Measurements from ENCODE around the gene TRIM13. TPM values are rescaled to one million over a fixed set of nuclear protein-coding genes. Genes with fewer than 3 reads are reported as not detected.

TRIM13 gene
- total and polyA plus RNA-seq, 2 of the 8 experiments (the other 6 are each of a cell fraction or from before 2014, with no cell fraction given) = 21.2 to 31.5 TPM

- Histone ChIP-seq H3K23ac (ENCODE audit: insufficient read length) (no peak overlapping the region), H3K9me3 (ENCODE audit: insufficient read depth in 2 of 2, low read depth in 1 of 2, low read length in 1 of 2) (no peaks in the 10 kb centered on the region), H3K79me2 (ENCODE audit: control insufficient read depth in 1 of 2, insufficient read depth in 2 of 2, low read length in 2 of 2) (no peaks in the 10 kb centered on the region), H3K56ac (replicated peaks; ENCODE audit: insufficient read length, low read depth, low read length) (no peak overlapping the region), H3K27ac (ENCODE audit: low read depth, low read length) (no peak overlapping the region), H3K36me3 (ENCODE audit: control insufficient read depth in 2 of 4, insufficient read depth in 4 of 4, low read length in 3 of 4) (no peaks in the 10 kb centered on the region), H3K18ac (ENCODE audit: extremely low read depth, low read length) (no peak overlapping the region), H3K14ac (ENCODE audit: insufficient read length) (no peak overlapping the region), H2BK20ac (ENCODE audit: low read length) (no peak overlapping the region), H3K27me3 (replicated peaks in 1 of 4; ENCODE audit: control insufficient read depth in 3 of 4, extremely low read depth in 1 of 4, insufficient read depth in 3 of 4, low read length in 3 of 4) (no peaks in the 10 kb centered on the region), H3K4me3 (ENCODE audit: extremely low read depth in 1 of 4, insufficient read depth in 2 of 4, low read depth in 3 of 4, low read length in 4 of 4) (no peak overlapping the region), H2BK120ac (replicated peaks; ENCODE audit: low read depth, low read length) (no peak overlapping the region), H3K23me2 (ENCODE audit: low read depth, low read length) (no peaks in the 10 kb centered on the region), H3K4me1 (replicated peaks in 1 of 4; ENCODE audit: control insufficient read depth in 3 of 4, insufficient read depth in 4 of 4, low read length in 3 of 4) (no peaks in the 10 kb centered on the region), H4K8ac (ENCODE audit: extremely low read depth, insufficient read depth, low read length) (no peak overlapping the region), H2BK15ac (ENCODE audit: low read length) (no peak overlapping the region), H2BK5ac (ENCODE audit: low read depth, low read length) (no peak overlapping the region), H2BK12ac (ENCODE audit: low read depth, low read length) (no peak overlapping the region), H4K20me1 (replicated peaks in 1 of 2; ENCODE audit: control insufficient read depth in 1 of 2, insufficient read depth in 2 of 2, low read length in 2 of 2) (no peaks in the 10 kb centered on the region), H4K91ac (replicated peaks; ENCODE audit: insufficient read length, low read length) (no peak overlapping the region), H3K4ac (replicated peaks; ENCODE audit: insufficient read length, low read depth, low read length) (no peak overlapping the region), H3K9ac (replicated peaks in 1 of 4; ENCODE audit: extremely low read depth in 1 of 4, low read depth in 3 of 4, low read length in 3 of 4) (no peak overlapping the region), H3K79me1 (ENCODE audit: low read depth, low read length) (no peaks in the 10 kb centered on the region), H2AFZ (ENCODE audit: low read length) (no peak overlapping the region), H2AK5ac (ENCODE audit: low read depth, low read length) (no peak overlapping the region), H3K4me2 (ENCODE audit: insufficient read depth in 1 of 2, low read depth in 2 of 2, low read length in 2 of 2) (no peak overlapping the region), H4K5ac (ENCODE audit: insufficient read length, low read depth, low read length) (no peak overlapping the region)
- POLR2A ChIA-PET (ENCODE audit: partially characterized antibody) = interaction anchor here (1.0 to 1.1 kb wide), 2 partner anchors 41 to 44 kb away, joined by 3 read pairs; partner anchors contain the start of gene TRIM13
- TF ChIP-seq MAX (IDR thresholded peaks at IDR 0.05) (no peak), CREB1 (IDR thresholded peaks at IDR 0.05) (no peak), SP4 (IDR thresholded peaks at IDR 0.05; ENCODE audit: low read length) (no peak), ZNF274 (IDR thresholded peaks at IDR 0.05; ENCODE audit: borderline replicate concordance, extremely low read depth, low read length) (no peak), BCL11A (IDR thresholded peaks at IDR 0.05; ENCODE audit: low read depth in 2 of 2, low read length in 2 of 2) (no peak), EZH2 (IDR thresholded peaks at IDR 0.05; ENCODE audit: low read depth, low read length, severe bottlenecking) (no peak), BACH1 (IDR thresholded peaks at IDR 0.05; ENCODE audit: low read length) (no peak), FOSL1 (IDR thresholded peaks at IDR 0.05; ENCODE audit: insufficient read depth, low read depth, low read length) (no peak), EGR1 (IDR thresholded peaks at IDR 0.05; ENCODE audit: borderline replicate concordance, low read depth, low read length) (no peak), CBX5 (IDR thresholded peaks at IDR 0.05; ENCODE audit: low read depth, low read length) (no peak), TBP (IDR thresholded peaks at IDR 0.05; ENCODE audit: low read depth, low read length) (no peak), SP2 (IDR thresholded peaks at IDR 0.05; ENCODE audit: low read length) (no peak), CEBPB (IDR thresholded peaks at IDR 0.05; ENCODE audit: low read depth, low read length) (no peak), TAF7 (optimal IDR thresholded peaks at IDR 0.05; ENCODE audit: borderline replicate concordance, low read depth, low read length) (no peak), NRF1 (IDR thresholded peaks at IDR 0.05; ENCODE audit: low read depth, low read length) (no peak), BRCA1 (IDR thresholded peaks at IDR 0.05; ENCODE audit: low read depth, low read length) (no peak)
- FAIRE-seq = no peak
- CTCF ChIA-PET (ENCODE audit: partially characterized antibody) = no interaction called here
- no peak for DNase-seq (ENCODE audit: low read depth in 1 of 2, low spot score in 2 of 2)
These were observed 40.9 kb downstream of the TRIM13 start for GRCh38 chr13:50037788-50038187.
